ENCODE measurements around the gene GLT8D1. TPM values are rescaled to one million over a fixed set of nuclear protein-coding genes. Genes with fewer than 3 reads are reported as not detected.

The GLT8D1 gene
- total and polyA plus RNA-seq, 7 donors: 12.0 to 40.1 (median 20.2) TPM

DNA sequence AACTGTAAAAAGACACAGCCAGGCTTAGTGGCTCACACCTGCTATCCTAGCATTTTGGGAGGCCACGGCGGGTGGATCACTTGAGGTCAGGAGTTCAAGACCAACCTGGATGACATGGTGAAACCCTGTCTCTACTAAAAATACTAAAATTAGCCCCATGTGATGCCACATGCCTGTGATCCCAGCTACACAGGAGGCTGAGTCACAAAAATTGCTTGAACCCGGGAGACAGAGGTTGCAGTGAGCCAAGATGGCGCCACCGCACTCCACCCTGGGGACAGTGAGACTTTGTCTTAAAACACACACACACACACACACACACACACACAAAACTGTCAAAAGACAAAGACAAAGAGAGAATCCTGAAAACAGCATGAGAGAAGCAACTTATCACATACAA is 18.3 kb upstream of the GLT8D1 start:
- intact Hi-C loops (cut with DNase I): no loop called here
- peak in 2 of 4 donors; percentile 53 to 66 for ATAC-seq
- no peaks in the 10 kb centered on the region for H3K27me3 ChIP-seq (ENCODE audit: insufficient read depth in 3 of 3, low read length in 2 of 3)
- no peak for DNase-seq
- WGBS, 3 donors: 71 to 96% (median 80%) methylated on average over 5 of the region's 5 CpGs
- peaks cover 0 to 8% of the 10 kb centered on the region in 2 donors for H3K36me3 ChIP-seq (ENCODE audit: insufficient read depth in 1 of 2, low read depth in 1 of 2)
- no peaks in the 10 kb centered on the region for H3K4me1 ChIP-seq
- no peak overlapping the region for H3K4me3 ChIP-seq
- no peak overlapping the region for H3K27ac ChIP-seq
- TF ChIP-seq, protein P1, sequence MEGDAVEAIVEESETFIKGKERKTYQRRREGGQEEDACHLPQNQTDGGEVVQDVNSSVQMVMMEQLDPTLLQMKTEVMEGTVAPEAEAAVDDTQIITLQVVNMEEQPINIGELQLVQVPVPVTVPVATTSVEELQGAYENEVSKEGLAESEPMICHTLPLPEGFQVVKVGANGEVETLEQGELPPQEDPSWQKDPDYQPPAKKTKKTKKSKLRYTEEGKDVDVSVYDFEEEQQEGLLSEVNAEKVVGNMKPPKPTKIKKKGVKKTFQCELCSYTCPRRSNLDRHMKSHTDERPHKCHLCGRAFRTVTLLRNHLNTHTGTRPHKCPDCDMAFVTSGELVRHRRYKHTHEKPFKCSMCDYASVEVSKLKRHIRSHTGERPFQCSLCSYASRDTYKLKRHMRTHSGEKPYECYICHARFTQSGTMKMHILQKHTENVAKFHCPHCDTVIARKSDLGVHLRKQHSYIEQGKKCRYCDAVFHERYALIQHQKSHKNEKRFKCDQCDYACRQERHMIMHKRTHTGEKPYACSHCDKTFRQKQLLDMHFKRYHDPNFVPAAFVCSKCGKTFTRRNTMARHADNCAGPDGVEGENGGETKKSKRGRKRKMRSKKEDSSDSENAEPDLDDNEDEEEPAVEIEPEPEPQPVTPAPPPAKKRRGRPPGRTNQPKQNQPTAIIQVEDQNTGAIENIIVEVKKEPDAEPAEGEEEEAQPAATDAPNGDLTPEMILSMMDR (IDR thresholded peaks at IDR 0.05): no peak
- H3K9me3 ChIP-seq: no peaks in the 10 kb centered on the region

DNA sequence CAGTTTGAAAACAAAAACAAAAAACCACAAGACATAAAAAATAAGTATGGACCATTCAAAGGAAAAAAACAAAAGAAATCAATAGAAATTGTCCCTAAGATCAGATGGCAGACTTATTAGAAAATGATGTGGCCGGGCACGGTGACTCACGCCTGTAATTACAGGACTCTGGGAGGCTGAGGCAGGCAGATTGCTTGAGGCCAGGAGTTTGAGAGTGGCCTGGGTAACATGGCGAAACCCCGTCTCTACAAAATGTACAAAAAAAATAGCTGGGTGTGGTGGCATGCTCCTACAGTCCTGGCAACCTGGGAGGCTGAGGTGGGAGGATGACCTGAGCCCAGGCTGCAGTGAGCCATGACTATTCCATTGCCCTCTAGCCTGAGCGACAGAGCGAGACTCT is 16.9 kb upstream of the GLT8D1 start:
- TF ChIP-seq, protein P1 (IDR thresholded peaks at IDR 0.05): no peak
- WGBS, 3 donors: 93 to 98% (median 96%) methylated on average over 7 of the region's 7 CpGs

DNA sequence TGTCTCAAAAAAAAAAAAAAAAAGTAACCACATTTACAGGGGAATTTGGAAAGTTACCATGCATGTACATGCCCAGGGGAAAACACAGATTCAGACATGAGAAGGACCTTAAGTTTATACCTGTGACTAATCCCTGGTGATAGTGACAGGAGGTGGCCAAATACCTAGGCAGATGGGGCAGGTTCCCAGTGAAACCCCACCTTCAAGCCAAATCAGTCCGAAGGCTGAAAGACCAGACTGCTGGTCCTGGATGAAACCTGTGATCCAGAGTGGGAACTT is 16.1 kb upstream of the GLT8D1 start:
- TF ChIP-seq, protein P1 (IDR thresholded peaks at IDR 0.05): no peak
- Histone ChIP-seq H3K36me3 (ENCODE audit: insufficient read depth in 1 of 2, low read depth in 1 of 2) (peaks cover 0 to 10% of the 10 kb centered on the region in 2 donors), H3K9me3 (no peaks in the 10 kb centered on the region), H3K27ac (no peak overlapping the region), H3K4me3 (no peak overlapping the region), H3K4me1 (no peaks in the 10 kb centered on the region), H3K27me3 (ENCODE audit: insufficient read depth in 3 of 3, low read length in 2 of 3) (no peaks in the 10 kb centered on the region)
- no peak for ATAC-seq
- 98 to 100% (median 100%) methylated on average over 1 of the region's 1 CpG for WGBS, 3 donors
- intact Hi-C loops (cut with DNase I): no loop called here
- DNase-seq: no peak

More for the DNA sequence above, 16.9 kb upstream of the GLT8D1 start:
- no peaks in the 10 kb centered on the region for H3K9me3 ChIP-seq
- ATAC-seq (no peak), DNase-seq (no peak)
- H3K27me3 ChIP-seq (ENCODE audit: insufficient read depth in 3 of 3, low read length in 2 of 3): no peaks in the 10 kb centered on the region
- no peak overlapping the region for H3K4me3 ChIP-seq
- no peaks in the 10 kb centered on the region for H3K4me1 ChIP-seq
- intact Hi-C loops (cut with DNase I): no loop called here
- H3K27ac ChIP-seq: no peak overlapping the region
- peaks cover 0 to 10% of the 10 kb centered on the region in 2 donors for H3K36me3 ChIP-seq (ENCODE audit: insufficient read depth in 1 of 2, low read depth in 1 of 2)

DNA sequence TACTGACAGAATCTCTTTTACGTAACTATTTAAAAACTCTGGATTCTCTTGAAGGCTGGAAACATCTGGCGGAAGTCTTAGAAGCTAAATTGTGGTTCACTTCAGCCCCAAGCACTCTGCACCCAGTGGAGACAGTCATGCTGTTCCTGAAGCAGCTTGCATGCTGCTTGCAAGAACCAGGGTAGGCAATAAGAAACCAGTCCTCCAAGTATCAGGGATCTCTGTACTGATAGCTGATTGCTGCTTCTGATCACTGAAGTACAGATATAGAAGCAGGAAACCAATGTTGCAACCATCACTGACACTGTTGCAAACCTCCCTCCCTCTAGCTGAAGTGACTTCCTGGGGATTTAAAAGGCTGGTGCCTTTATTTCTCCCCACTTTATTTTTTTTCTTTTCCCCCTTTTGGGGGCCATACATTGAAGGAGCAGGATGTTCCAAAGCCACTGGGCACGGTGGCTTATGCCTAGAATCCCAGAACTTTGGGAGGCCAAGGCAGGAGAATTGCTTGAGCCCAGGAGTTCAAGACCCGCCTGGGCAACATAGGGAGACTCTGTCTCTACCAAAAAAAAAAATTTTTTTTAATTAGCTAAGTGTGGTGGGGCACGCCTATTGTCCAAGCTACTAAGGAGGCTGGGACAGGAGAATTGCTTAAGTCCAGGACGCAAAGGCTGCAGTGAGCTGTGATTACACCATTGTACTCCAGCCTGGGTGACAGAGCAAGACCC is 15.6 kb upstream of the GLT8D1 start:
- Histone ChIP-seq H3K9me3 (no peaks in the 10 kb centered on the region), H3K4me1 (no peaks in the 10 kb centered on the region), H3K4me3 (no peak overlapping the region), H3K27me3 (ENCODE audit: insufficient read depth in 3 of 3, low read length in 2 of 3) (no peaks in the 10 kb centered on the region), H3K27ac (no peak overlapping the region), H3K36me3 (ENCODE audit: insufficient read depth in 1 of 2, low read depth in 1 of 2) (peaks cover 0 to 10% of the 10 kb centered on the region in 2 donors)
- ATAC-seq (no peak), DNase-seq (no peak)
- TF ChIP-seq, protein P1 (IDR thresholded peaks at IDR 0.05): no peak
- intact Hi-C loops (cut with DNase I): no loop called here
- 91 to 94% (median 94%) methylated on average over 6 of the region's 6 CpGs for WGBS, 3 donors

DNA sequence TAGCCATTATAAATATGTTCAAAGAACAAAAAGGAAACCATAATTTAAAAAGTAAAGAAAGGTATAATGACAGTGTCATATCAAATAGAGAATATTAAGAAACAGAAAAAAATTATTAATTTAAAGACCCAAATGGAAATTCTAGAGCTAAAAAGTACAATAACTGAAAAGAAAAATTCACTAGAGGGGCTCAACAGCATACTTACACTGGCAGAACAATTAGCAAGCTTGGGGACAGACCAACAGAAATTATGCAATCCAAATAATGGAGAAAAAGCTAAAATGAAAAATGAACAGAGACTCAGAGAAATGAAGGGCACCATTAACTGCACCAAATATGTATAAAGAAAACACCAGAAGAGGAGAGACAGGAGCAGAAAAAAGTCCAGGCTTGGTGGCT is 14.0 kb upstream of the GLT8D1 start:
- ATAC-seq (no peak), DNase-seq (no peak)
- Histone ChIP-seq H3K27ac (no peak overlapping the region), H3K9me3 (no peaks in the 10 kb centered on the region), H3K4me3 (no peak overlapping the region), H3K36me3 (ENCODE audit: insufficient read depth in 1 of 2, low read depth in 1 of 2) (peaks cover 0 to 10% of the 10 kb centered on the region in 2 donors), H3K27me3 (ENCODE audit: insufficient read depth in 3 of 3, low read length in 2 of 3) (no peaks in the 10 kb centered on the region), H3K4me1 (no peaks in the 10 kb centered on the region)
- intact Hi-C loops (cut with DNase I): no loop called here
- TF ChIP-seq, protein P1 (IDR thresholded peaks at IDR 0.05): no peak
